Posterior vena cava (tissue), 2 donors: Measurements from ENCODE around the gene CAMP. TPM values are rescaled to one million over a fixed set of nuclear protein-coding genes. Genes with fewer than 3 reads are reported as not detected.

Source experiments
- microRNA-seq, 2 donors: library from miRNA; unstranded; fragments of <30 nt; microRNA quantifications; one replicate each; pipeline ENCODE4 v1.2.0, GENCODE V29; 2020 to 2021; ENCODE audit warnings: borderline microRNAs expressed in 2 of 2
- total RNA-seq, 2 donors: library from RNA; stranded (reverse); fragmentation: NEBNext Ultra II Directional; extraction: Animal tissue kit (Norgen Biotek cat#: 25700); gene quantifications; one replicate each; pipeline ENCODE4 v1.2.1, GENCODE V29; 2021
- donor health status: DM: yes; HTN: yes; CAD: no.
- donor health status: DM: yes; HTN: yes; CAD: no.

CAMP gene
- total RNA-seq, 2 donors from 2014 or later, result not detected

Small RNAs within 50 kb of the gene (microRNA-seq; reads per million reads assigned to microRNA genes)
- gene MIR4443, result 1.6 to 3.5 reads per million in 2 donors

Other genes with a start within 250 kb of the CAMP start
- 100 to 1,000 TPM; 332 to 380 TPM for gene MAP4, start 207.1 kb upstream of the CAMP start, total RNA-seq
- gene CDC25A, start 35.1 kb upstream of the CAMP start, total RNA-seq, result under 1 TPM; 0.43 to 0.65 TPM
- gene ZNF589, start 17.6 kb downstream of the CAMP start, total RNA-seq, result 10 to 100 TPM in 1 of 2 donors, 1 to 10 TPM in 1; 8.4 to 11.3 TPM
- 10 to 100 TPM; 16.9 to 17.5 TPM for gene NME6, start 77.9 kb downstream of the CAMP start, total RNA-seq
- gene SPINK8, start 110.2 kb downstream of the CAMP start, total RNA-seq, result not detected
- not detected for gene FBXW12, start 148.7 kb downstream of the CAMP start, total RNA-seq
- 10 to 100 TPM; 76.4 to 76.7 TPM for gene PLXNB1, start 206.6 kb downstream of the CAMP start, total RNA-seq
- gene CCDC51, start 216.6 kb downstream of the CAMP start, total RNA-seq, result 10 to 100 TPM; 13.0 to 16.2 TPM
- 100 to 1,000 TPM; 112 to 178 TPM for gene TMA7, start 216.8 kb downstream of the CAMP start, total RNA-seq
- gene ATRIP, start 223.2 kb downstream of the CAMP start, total RNA-seq, result 1 to 10 TPM; 6.2 to 6.3 TPM